NCI-H345 treated with DMSO at 0.1 percent for 48 hours (cell line): Measurements from ENCODE around the gene RAB4B.
A peak's percentile ranks its signal among the peaks of the same experiment; 100 is the strongest.
"Not testable (repeated sequence)": the region's sequence is repeated elsewhere in the genome, so short reads cannot be mapped to it uniquely, and the experiment has no call there.

Source experiments
- DNase-seq: peaks from one replicate; lab custom pipeline; 2025; ENCODE audit not compliant: unreplicated experiment; lab: John Stamatoyannopoulos, UW

The RAB4B gene

DNA sequence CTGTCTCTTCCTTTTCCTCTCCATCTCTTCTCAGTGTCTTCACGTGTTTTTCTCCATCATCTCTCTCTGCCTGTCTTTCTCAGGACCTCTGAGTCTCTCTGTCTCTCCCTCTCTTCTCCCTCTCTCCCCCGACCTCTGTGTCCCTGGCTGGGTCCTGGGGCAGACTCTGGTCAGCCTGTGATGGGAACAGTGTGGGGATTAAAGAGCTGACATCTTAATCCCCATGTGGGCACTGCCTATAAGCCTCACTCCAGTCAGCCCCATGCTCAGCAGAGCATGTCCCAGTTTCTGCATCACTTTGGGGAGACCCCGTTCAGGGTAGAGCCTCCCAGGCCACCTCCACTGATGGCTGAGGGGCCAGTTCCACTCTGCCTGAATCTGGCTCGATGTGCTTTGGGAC is 37.2 kb downstream of the RAB4B start:
- DNase-seq: no peak

DNA sequence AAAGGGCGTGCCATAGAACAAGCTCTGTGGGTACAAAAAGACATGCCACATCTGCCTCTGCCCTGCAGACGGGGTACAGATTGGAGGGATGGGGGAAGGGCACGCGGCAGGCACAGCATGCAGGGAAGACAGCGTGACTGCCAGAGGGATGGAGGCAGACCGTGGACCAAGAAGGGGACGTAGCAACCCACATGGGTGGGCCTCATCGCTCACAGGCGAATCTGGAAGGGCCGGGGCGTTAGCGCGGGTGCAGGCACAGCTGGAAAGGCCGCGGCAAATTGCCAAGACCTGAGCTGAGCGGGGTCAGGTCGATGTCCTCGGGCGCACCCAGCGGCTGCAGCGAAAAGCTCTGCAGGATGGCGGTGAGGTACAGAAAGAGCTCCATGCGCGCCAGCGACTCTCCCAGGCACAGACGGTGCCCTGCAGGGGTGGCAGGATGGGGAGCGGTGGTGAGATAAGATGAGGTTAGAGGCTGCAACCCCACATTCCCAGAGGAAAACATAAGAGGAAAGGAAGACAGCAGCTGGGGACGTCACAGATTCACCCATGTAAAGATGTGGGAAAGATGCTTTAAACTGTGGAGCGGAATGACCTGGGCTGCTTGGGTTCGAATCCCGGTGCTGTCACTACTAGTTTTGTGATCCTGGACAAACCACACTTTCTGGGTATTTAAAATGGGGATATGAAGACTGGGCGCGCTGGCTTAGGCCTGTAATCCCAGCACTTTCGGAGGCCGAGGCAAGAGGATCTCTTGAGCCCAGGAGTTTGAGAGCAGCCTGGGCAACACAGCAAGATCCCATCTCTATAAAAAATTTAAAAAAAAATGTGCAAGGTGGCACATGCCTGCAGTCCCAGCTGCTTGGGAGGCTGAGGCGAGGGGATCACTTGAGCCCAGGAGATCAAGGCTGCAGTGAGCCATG is 40.7 kb downstream of the RAB4B start:
- peak; percentile 65 for DNase-seq

DNA sequence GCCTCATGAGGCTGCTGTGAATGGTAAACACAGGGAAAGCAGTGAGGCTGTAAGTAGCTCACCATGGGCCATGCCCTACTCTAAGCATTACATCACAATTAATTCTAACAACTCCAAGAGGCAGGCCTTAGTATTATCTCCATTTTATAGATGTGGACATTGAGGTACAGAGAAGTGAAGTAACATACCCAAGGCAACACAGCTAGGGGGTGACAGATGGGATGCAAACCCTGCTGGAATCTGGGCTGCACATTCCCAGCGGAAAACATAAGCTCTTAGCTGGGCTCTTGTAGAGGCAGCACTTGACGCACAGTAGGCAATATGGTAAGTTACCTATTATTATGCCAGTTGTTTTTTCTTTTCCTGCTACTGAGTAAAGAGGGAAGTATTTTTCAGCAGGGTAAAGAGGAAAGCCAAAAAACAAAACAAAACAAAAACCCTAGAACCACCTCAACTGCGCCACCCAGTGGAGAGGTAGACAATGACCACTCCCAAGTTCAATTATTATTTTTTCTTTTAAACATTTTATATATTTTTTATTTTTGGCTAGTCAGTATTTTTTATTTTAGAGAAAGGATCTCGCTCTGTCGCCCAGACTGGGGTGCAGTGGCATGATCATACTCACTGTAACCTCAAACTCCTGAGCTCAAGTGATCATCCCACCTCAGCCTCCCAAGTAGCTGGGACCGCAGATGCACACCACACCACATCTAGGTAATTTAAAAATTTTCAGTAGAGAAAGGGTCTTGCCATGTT is 41.6 kb downstream of the RAB4B start:
- peak; percentile 39 for DNase-seq

DNA sequence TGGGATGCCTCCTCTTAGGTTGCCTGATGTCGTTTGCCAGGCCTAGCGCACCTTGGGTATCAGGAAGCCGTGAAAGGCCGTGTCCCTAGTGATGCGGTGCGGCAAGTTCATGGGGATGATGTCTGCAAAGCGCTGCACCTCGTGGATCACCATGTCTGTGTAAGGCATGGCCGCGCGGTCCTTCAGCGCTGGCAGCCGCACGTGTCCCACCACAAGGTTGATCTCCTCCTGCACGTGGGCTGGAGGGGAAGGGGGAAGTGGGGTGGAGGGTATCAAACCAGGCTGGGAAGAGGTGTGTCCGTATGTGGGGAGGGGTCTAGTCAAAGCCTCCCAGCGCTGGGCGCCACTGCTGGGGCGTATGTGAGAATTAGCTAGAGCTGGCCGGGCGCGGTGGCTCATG is 44.1 kb downstream of the RAB4B start:
- DNase-seq: no peak

DNA sequence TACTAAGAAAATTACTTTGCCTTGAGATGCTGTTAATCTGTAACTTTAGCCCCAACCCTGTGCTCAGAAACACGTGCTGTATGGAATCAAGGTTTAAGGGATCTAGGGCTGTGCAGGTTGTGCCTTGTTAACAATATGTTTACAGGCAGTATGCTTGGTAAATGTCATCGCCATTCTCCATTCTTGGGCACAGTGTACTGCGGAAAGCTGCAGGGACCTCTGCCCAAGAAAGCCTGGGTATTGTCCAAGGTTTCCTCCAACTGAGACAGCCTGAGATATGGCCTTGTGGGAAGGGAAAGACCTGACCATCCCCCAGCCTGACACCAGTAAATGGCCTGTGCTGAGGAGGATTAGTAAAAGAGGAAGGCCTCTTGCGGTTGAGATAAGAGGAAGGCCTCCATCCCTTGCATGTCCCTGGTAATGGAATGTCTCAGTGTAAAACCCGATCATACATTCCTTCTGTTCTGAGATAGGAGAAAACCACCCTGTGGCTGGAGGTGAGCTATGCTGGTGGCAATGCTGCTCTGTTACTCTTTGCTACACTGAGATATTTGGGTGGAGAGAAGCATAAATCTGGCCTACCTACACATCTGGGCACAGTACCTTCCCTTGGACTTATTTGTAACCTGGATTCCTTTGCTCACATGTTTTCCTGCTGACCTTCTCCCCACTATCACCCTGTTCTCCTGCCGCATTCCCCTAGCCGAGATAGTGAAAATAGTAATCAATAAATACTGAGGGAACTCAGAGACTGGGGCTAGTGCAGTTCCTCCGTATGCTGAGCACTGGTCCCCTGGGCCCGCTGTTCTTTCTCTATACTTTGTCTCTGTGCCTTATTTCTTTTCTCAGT is 44.9 kb downstream of the RAB4B start:
- DNase-seq: not testable (repeated sequence)

GRCh38 chr19:40824916-40825315 is 46.9 kb downstream of the RAB4B start:
- DNase-seq: not testable (repeated sequence)

GRCh38 chr19:40825460-40826095 is 47.5 kb downstream of the RAB4B start:
- DNase-seq: not testable (repeated sequence)

DNA sequence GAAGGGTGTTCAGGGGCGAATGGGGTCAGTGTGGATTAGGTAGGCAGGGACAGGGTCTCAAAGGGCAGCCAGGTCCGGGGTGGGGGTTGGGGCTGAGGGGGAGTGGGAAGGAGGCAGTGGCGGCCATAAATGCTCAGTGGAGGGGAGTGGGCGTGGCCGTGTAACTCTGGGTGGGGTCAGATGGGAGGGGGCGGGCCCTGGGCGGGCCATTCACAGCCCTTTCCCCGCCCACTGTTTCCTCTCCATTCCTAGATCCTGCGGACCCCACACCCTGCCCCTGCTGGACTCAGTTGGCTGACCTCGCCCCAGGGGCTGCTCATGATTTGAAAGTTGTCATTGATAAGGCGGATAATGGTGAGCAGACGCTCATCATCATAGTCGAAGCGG is 48.3 kb downstream of the RAB4B start:
- DNase-seq: not testable (repeated sequence)

DNA sequence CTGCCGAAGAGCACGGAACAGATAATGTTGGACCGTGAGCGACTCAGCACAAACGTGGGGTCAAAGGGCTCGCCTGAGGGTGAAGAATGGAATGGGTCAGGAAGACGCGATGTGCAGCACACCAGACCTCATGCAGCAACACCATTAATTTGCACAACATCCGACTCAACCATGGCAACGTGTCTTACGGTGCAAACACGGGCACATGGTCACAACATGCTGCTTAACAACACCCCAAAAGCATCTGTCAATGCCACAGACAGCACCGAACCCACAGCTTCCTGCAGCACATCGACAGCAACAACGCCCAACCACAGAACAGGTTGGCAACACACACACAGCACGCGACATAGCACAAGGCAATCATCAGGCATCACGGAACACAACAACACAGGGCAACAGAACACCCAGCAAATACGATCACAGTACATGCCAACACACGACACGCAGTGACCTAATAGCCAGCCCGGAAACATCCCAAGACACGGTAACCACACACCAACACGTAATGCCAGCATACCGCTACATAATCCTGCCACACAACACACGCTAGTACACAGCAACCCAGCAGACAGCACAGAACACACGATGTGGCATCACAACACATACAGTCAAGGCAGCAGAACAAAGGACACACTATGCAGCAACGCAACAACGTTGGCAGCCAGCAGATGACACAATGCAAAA is 48.8 kb downstream of the RAB4B start:
- DNase-seq: not testable (repeated sequence)

DNA sequence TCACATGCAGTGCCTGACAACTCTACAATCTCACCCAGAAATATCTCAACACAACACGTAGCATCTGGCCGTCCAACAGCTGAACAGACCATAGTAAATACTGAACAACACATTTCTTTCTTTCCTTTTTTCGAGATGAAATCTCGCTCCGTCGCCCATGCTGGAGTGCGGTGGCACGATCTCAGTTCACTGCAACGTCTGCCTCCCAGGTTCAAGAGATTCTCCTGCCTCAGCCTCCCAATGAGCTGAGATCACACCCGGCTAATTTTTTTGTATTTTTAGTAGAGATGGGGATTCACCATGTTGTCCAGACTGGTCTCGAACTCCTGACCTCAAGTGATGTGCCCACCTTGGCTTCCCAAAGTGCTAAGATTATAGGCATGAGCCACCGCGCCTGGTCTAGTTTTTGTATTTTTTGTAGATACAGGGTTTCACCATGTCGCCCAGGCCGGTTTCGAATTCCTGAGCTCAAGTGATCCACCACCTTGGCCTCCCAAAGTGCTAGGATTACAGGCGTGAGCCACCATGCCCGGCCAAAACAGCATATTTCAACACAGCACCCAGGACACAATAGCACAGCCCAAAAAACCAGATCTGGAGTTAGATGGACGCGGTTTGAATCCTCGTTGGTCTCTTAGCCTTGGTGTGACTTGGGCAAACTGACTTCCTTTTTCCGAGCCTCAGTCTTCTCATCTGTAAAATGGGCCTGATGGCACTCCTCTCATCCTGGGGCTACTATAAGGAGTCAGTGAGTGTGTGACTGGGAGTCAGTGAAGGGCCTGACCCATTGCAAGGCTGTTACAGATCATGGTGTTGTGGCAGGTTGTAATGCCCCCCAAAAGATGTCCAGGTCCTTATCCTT is 49.6 kb downstream of the RAB4B start:
- no peak for DNase-seq

DNA sequence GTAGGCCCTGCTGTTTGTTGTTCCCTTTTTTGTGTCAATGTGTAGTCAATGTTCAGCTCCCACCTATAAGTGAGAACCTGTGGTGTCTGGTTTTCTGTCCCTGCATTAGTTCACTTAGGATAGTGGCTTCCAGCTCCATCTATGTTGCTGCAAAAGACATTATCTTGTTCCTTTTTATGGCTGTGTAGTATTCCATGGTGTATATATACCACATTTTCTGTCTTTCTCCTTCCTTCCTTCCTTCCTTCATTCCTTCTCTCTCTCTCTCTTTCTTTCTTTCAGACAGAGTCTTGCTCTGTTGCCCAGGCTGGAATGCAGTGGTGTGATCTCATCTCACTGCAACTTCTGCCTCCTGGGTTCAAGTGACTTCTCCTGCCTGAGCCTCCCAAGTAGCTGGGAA is 51.2 kb downstream of the RAB4B start:
- DNase-seq: no peak

DNA sequence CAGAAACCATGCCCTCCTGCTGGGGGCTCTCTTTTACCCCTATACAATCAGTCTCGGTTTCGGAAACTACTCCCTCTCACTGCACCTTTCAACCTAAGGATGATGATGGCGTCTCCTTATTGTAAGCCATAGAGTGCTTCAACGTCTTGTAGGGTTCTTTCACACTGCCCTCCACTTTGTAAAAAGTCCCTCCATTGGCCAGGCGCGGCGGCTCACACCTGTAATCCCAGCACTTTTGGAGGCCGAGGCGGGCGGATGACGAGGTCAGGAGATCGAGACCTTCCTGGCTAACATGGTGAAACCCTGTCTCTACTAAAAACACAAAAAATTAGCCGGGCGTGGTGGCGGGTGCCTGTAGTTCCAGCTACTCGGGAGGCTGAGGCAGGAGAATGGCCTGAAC is 52.7 kb downstream of the RAB4B start:
- not testable (repeated sequence) for DNase-seq

DNA sequence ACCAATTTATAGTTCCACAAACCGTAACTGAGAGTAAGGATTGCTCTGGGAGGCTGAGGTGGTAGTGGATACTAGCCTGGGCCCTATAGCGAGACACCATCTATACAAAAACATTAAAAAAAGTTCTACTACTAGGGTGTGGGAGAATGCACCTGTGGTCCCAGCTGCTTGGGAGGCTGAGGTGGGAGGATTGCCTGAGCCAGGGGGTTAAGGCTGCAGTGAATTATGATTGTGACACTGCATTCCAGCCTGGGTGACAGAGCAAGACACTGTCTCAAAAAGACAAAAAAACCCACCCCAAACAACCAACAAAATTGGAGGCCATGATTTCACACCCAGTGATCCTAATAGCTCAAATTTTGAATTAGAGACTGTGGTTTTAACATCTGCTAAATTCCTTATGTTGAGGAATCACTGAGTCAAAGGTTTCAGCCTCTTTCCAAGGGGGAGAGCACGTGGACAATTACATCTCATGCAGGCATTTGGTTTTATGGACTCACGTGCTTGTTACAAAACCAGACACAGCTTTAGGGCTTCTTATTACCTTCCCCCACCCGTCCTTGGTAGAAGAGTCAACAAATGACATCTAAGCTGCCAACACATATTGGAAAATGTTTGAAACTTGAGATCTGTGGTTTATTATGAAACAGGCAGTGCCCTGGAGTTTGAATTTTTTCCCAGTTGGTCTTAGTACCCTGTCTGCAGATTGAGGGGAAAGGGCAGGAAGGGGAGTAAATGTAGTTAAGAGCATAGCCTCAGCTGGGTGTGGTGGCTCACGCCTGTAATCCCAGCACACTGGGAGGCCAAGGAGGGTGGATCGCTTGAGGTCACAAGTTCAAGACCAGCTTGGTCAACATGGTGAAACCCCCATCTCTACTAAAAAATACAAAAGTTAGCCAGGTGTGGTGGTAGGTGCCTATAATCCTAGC is 53.7 kb downstream of the RAB4B start:
- DNase-seq: no peak

DNA sequence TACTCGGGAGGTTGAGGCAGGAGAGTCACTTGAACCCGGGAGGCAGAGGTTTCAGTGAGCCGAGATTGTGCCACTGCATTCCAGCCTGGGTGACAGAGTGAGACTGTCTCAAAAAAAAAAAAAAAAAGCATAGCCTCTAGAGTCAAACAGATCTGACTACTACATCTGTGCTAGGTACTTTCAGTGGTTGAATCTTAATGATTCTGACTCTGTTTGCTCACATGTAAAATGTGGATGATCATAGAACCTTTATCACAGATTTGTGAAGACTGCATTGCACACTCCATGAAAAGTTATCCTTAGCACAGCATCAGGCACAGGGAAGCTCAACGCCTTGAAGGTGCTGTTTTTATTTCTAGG is 54.4 kb downstream of the RAB4B start:
- DNase-seq: not testable (repeated sequence)

- not testable (repeated sequence) for DNase-seq
Measured at GRCh38 chr19:40833728-40834533, 55.9 kb downstream of the RAB4B start.

DNA sequence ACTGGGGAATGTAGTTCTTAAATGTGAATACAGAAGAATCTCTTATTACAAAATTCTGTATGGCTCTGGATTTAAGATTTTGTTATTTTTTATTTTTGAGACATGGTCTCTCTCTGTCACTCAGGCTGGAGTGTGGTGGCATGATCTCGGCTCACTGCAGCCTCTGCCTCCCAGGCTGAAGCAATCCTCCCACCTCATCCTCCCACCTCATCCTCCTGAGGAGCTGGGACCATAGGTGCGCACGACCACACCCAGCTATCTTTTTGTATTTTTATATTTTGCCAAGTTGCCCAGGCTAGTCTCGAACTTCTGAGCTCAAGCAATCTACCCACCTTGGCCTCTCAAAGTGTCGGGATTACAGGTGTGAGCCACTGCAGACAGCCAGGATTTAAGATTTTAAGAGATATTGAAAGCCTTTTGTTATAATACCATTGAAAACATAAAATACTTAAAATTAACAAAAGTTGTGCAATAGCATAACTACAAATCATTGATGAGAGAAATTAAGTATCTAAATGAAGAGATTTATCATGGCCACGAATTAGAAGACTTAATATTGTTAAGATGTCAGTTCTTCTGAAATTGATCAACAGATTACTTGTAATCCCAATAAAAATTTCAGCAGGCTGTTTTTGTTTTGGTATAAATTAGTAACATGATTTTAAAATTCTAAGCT is 58.8 kb downstream of the RAB4B start:
- DNase-seq: no peak

- not testable (repeated sequence) for DNase-seq
Measured at GRCh38 chr19:40838477-40838876, 60.4 kb downstream of the RAB4B start.
